Caco-2 (cell line): ENCODE data around the gene ARMC5. TPM values are rescaled to one million over a fixed set of nuclear protein-coding genes. Genes with fewer than 3 reads are reported as not detected.

Experiments used
- BruUV-seq: library from RNA; stranded (reverse); fragments of 400-500 nt; replicated peaks from 2 replicates; lab custom pipeline; 2021; lab: Mats Ljungman, UMichigan
- CTCF ChIA-PET: fragments of 300-600 bp; sonication (Branson Sonifier 250); formaldehyde crosslinking; loops from one replicate; lab custom pipeline; 2022; ENCODE audit warnings: antibody characterized with exemption; lab: Charles Lee
- POLR2A ChIA-PET: fragments of 300-600 bp; sonication (Branson Sonifier 250); formaldehyde crosslinking; loops from one replicate; lab custom pipeline; 2022; ENCODE audit warnings: antibody characterized with exemption; lab: Charles Lee
- DNase-seq, 2 experiments: peaks; one replicate each; pipeline versions ENCODE4 v3.0.0 to v3.0.0-alpha.2; 2020 to 2022
- H3K27me3 ChIP-seq: replicated peaks from 2 replicates; pipeline ENCODE4 v1.6.0; 2011; ENCODE audit warnings: low read length; ENCODE audit not compliant: control insufficient read depth, insufficient read depth
- H3K36me3 ChIP-seq: 2 replicates; pipeline ENCODE4 v1.5.1; 2011; ENCODE audit warnings: low read length; ENCODE audit not compliant: control insufficient read depth, insufficient read depth
- H3K4me1 ChIP-seq: fragments of 250-450 bp; sonication (Bioruptor Pico); 2 replicates; pipeline ENCODE4 v1.5.1; 2020; ENCODE audit warnings: mild to moderate bottlenecking
- H3K4me3 ChIP-seq: 2 replicates; pipeline ENCODE4 v1.5.1; 2011; ENCODE audit warnings: low read depth, mild to moderate bottlenecking, control low read depth, low read length
- H3K9me3 ChIP-seq: fragments of 250-450 bp; sonication (Bioruptor Pico); 2 replicates; pipeline ENCODE4 v1.5.1; 2020; ENCODE audit warnings: mild to moderate bottlenecking, moderate library complexity
- H3K27ac Mint-ChIP-seq: one replicate; pipeline ENCODE4 v1.8.0; 2022; ENCODE audit warnings: mixed read lengths; ENCODE audit not compliant: unreplicated experiment
- H3K27me3 Mint-ChIP-seq: one replicate; pipeline ENCODE4 v1.8.0; 2022; ENCODE audit warnings: mixed read lengths; ENCODE audit not compliant: insufficient read depth, unreplicated experiment
- H3K36me3 Mint-ChIP-seq: one replicate; pipeline ENCODE4 v1.8.0; 2022; ENCODE audit warnings: mild to moderate bottlenecking, mixed read lengths; ENCODE audit not compliant: insufficient read depth, unreplicated experiment
- H3K4me1 Mint-ChIP-seq: one replicate; pipeline ENCODE4 v1.8.0; 2022; ENCODE audit warnings: low read depth, mixed read lengths; ENCODE audit not compliant: unreplicated experiment
- H3K4me3 Mint-ChIP-seq: one replicate; pipeline ENCODE4 v1.8.0; 2022; ENCODE audit warnings: mild to moderate bottlenecking, moderate library complexity, mixed read lengths; ENCODE audit not compliant: unreplicated experiment
- H3K9me3 Mint-ChIP-seq: one replicate; pipeline ENCODE4 v1.8.0; 2022; ENCODE audit warnings: mixed read lengths; ENCODE audit not compliant: unreplicated experiment
- intact Hi-C: fragments of 100-400 bp; cut with micrococcal nuclease; formaldehyde crosslinking; loops from one replicate; pipeline ENCODE4 v1.10.0; 2022; ENCODE audit not compliant: unreplicated experiment
- total RNA-seq: library from RNA; stranded (reverse); gene quantifications from 2 replicates; pipeline ENCODE4 v1.2.3, GENCODE V29; 2022
- TF ChIP-seq, protein P1 (sequence below), 2 experiments: fragments of 200-600 bp in 1 of 2; IDR thresholded peaks; 1 replicate in 1 of 2; 2 replicates in 1 of 2; pipeline versions ENCODE4 v1.5.1 to v1.8.0; 2011 to 2022; ENCODE audit warnings: antibody characterized with exemption in 1 of 2, control low read depth in 1 of 2, inconsistent platforms in 1 of 2, low read depth in 1 of 2, low read length in 1 of 2, mild to moderate bottlenecking in 1 of 2, moderate library complexity in 1 of 2; ENCODE audit not compliant: insufficient read depth in 1 of 2, severe bottlenecking in 1 of 2, unreplicated experiment in 1 of 2

Gene ARMC5
- total RNA-seq, 1 experiment from 2014 or later, result 10.2 TPM

DNA sequence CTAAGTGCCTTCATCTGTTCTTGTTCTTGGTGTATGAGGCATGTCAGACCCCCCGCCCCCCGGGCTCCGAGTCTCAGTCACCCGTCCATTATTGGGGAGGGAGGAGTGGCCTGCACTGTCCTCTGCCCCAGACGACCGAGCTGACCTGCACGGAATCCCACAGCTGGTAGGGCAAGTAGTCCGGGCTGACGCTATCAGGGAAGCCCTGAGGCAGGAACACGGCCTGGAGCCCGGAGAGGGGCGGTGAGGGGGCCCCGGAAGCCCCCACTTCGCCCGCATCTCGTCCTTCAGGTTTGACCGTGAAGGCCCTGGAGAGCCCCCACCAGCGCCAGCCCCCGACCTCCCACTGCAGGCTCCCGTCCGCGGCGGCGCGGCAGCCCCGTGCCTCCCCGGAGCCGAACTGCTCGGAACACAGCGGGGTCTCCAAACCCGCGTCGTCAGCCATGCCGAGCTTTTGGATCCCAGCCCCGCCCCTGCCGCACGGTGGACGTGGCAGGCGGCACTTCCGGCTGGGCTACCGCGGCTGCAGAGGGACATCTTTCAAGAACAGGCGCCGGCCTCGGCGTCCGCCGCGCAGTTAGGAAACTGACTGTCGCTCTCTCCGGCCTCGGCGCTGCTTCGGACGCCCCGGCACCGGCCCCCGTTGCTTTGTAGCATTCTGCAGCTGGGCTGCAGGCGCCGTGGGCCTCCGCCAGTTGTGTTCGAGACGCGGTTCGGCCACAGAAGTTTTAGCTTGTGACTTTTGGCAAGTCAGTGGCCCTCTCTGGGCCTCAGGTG lies 48.8 kb downstream of the ARMC5 start, which contains the start of gene RUSF1:
Gene RUSF1 (minus strand): TSS at position 463 of the 777 bp plus-strand sequence. CDS start 18 bp downstream, at position 445.
- CTCF ChIA-PET, result interaction anchor here (1.7 kb wide), 1 partner anchor 31 kb away, joined by 5 read pairs; no protein-coding TSS in a partner anchor
- intact Hi-C loops, result loop anchor here (2.0 to 5.0 kb wide), 2 partner anchors 31 to 194 kb away; no protein-coding TSS in a partner anchor
- TF ChIP-seq, protein P1, sequence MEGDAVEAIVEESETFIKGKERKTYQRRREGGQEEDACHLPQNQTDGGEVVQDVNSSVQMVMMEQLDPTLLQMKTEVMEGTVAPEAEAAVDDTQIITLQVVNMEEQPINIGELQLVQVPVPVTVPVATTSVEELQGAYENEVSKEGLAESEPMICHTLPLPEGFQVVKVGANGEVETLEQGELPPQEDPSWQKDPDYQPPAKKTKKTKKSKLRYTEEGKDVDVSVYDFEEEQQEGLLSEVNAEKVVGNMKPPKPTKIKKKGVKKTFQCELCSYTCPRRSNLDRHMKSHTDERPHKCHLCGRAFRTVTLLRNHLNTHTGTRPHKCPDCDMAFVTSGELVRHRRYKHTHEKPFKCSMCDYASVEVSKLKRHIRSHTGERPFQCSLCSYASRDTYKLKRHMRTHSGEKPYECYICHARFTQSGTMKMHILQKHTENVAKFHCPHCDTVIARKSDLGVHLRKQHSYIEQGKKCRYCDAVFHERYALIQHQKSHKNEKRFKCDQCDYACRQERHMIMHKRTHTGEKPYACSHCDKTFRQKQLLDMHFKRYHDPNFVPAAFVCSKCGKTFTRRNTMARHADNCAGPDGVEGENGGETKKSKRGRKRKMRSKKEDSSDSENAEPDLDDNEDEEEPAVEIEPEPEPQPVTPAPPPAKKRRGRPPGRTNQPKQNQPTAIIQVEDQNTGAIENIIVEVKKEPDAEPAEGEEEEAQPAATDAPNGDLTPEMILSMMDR (IDR thresholded peaks at IDR 0.05; ENCODE audit: insufficient read depth in 1 of 2, low read depth in 1 of 2, low read length in 1 of 2, severe bottlenecking in 1 of 2, unreplicated experiment in 1 of 2), result no peak
- Histone ChIP-seq H3K4me1 (no peaks in the 10 kb centered on the region), H3K27me3 (no peaks in the 10 kb centered on the region), H3K9me3 (no peaks in the 10 kb centered on the region), H3K36me3 (no peaks in the 10 kb centered on the region), H3K4me3 (peak within 1 kb of the TSS; percentile 90)
- H3K36me3 Mint-ChIP-seq, result peaks cover 11% of the 10 kb centered on the region
- H3K27me3 Mint-ChIP-seq, result no peaks in the 10 kb centered on the region
- POLR2A ChIA-PET, result interaction anchor here (0.6 to 1.3 kb wide), 5 partner anchors 15 to 366 kb away, joined by 3 to 8 read pairs (median 3); partner anchors contain the start of genes ARMC5 and ZNF267
- TSS peak; percentile 54 for BruUV-seq
- H3K27ac Mint-ChIP-seq, result peak within 1 kb of the TSS; percentile 95
- DNase-seq, result peak; percentile 87 to 88
- peak within 1 kb of the TSS; percentile 92 for H3K4me3 Mint-ChIP-seq
- peaks cover 15% of the 10 kb centered on the region for H3K4me1 Mint-ChIP-seq
- H3K9me3 Mint-ChIP-seq, result no peaks in the 10 kb centered on the region

DNA sequence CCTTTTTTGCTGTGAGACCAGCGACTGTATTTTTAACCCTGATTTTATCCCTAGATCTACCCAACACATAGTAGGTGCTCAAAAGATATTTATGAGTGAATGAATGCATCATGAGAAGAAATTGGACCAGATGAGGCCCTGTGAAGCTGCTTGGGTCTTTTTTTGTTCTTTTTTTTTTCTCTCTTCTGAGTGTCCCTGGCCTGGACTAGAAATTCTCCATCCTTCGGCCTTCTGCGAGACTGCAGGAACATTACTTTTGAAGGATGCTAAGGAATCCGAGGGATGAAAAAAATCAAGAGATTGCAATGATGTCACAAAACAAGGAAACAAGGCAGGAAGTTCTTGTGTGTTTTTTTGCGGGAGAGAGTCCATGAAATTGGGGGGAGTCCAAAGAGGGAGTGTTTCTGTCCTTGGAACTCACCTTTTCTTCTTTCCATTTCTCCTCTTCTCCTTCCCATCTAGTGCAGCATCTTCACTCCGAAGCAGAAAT lies 49.5 kb downstream of the ARMC5 start:
- no peaks in the 10 kb centered on the region for H3K9me3 Mint-ChIP-seq
- DNase-seq, result no peak
- ChIA-PET POLR2A (interaction anchor here (0.6 to 1.3 kb wide), 3 partner anchors 25 to 365 kb away, joined by 3 to 8 read pairs (median 3); partner anchors contain the start of genes ARMC5 and ZNF267), CTCF (interaction anchor here (1.7 kb wide), 1 partner anchor 31 kb away, joined by 5 read pairs; no protein-coding TSS in a partner anchor)
- no peaks in the 10 kb centered on the region for H3K36me3 ChIP-seq
- no peaks in the 10 kb centered on the region for H3K4me1 ChIP-seq
- H3K36me3 Mint-ChIP-seq, result peaks cover 11% of the 10 kb centered on the region
- peaks cover 15% of the 10 kb centered on the region for H3K4me1 Mint-ChIP-seq
- H3K27ac Mint-ChIP-seq, result peak overlapping the region; percentile 95
- TF ChIP-seq, protein P1 (IDR thresholded peaks at IDR 0.05; ENCODE audit: insufficient read depth in 1 of 2, low read depth in 1 of 2, low read length in 1 of 2, severe bottlenecking in 1 of 2, unreplicated experiment in 1 of 2), result no peak
- no peaks in the 10 kb centered on the region for H3K27me3 ChIP-seq
- H3K9me3 ChIP-seq, result no peaks in the 10 kb centered on the region
- peak overlapping the region; percentile 90 for H3K4me3 ChIP-seq
- intact Hi-C loops, result loop anchor here (2.0 to 5.0 kb wide), 2 partner anchors 32 to 194 kb away; no protein-coding TSS in a partner anchor
- peak overlapping the region; percentile 92 for H3K4me3 Mint-ChIP-seq
- H3K27me3 Mint-ChIP-seq, result no peaks in the 10 kb centered on the region
- BruUV-seq, result TSS peak; percentile 72

DNA sequence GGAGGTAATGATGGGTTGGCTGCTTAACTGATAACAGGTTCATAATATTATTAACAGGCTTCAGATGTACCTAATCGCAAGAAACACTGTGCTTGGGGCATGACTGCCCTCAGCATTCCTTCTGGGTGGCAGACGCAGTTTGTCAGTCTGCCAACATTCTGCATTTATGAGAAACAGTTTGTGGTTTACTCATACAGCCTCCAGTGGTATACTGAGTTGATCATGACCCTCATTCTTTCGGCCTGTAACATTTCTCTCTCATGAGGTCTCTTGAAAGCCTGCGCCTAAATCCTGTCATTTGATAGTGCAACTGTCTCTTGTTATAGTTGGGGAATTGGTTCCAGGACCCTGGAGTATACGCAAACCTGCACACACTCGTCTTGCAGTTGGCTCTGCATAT lies 53.8 kb downstream of the ARMC5 start:
- Mint-ChIP-seq H3K36me3 (peaks cover 6% of the 10 kb centered on the region), H3K27ac (no peak overlapping the region), H3K27me3 (no peaks in the 10 kb centered on the region), H3K9me3 (no peaks in the 10 kb centered on the region), H3K4me3 (no peak overlapping the region), H3K4me1 (peaks cover 8% of the 10 kb centered on the region)
- no peak for DNase-seq
- intact Hi-C loops, result no loop called here
- ChIA-PET POLR2A (no interaction called here), CTCF (no interaction called here)
- Histone ChIP-seq H3K4me3 (no peak overlapping the region), H3K9me3 (no peaks in the 10 kb centered on the region), H3K36me3 (no peaks in the 10 kb centered on the region), H3K4me1 (no peaks in the 10 kb centered on the region), H3K27me3 (no peaks in the 10 kb centered on the region)
- BruUV-seq, result no TSS peak
- TF ChIP-seq, protein P1 (IDR thresholded peaks at IDR 0.05; ENCODE audit: insufficient read depth in 1 of 2, low read depth in 1 of 2, low read length in 1 of 2, severe bottlenecking in 1 of 2, unreplicated experiment in 1 of 2), result no peak
